GM21515 (cell line): ENCODE data around the gene MRPL52.
A peak's percentile ranks its signal among the peaks of the same experiment; 100 is the strongest.
"Not testable (repeated sequence)": the region's sequence is repeated elsewhere in the genome, so short reads cannot be mapped to it uniquely, and the experiment has no call there.

Experiments used
- ATAC-seq: cut with Tn5 transposase; IDR thresholded peaks from one replicate; pipeline ENCODE4 v1.9.1; 2021; ENCODE audit not compliant: unreplicated experiment

The MRPL52 gene

DNA sequence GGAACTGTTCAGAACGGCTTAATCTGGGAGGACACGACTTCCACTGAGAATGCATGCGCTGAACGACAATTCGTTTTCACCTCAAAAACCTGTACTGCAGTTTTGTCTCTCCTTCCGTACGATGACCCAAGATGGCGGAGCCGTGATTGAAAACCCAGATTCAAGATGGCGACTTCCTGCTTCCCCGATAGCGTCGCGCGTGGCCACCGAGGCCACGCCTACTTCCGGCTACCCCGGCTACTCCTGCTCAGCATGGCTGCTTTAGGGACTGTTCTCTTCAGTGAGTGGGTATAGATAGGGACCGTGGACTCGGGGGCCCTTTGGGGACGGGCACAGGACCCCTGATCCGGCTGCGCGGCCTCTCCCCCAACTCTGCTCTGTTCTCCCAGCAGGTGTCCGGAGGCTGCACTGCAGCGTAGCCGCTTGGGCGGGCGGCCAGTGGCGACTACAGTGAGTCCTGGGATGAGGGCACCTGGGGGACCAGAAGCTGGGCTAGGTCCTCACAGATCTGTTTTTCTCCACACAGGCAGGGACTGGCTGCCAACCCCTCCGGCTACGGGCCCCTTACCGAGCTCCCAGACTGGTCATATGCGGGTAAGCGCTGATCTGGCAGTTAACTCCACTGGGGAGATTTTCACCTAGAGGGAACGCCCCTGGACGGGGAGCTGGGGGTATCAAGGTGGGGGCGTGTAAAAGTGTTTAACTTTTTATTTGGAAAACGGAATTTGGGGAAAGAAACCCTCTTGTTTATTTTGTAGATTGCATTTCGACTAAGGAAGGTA, at the start of gene MRPL52:
MRPL52 (plus strand) TSS at position 227 of the 782 bp plus-strand sequence; CDS start at position 253, 26 bp downstream.
- peak; percentile 78 for ATAC-seq

- no peak for ATAC-seq
Measured at GRCh38 chr14:22780105-22780679, 49.5 kb upstream of the MRPL52 start.

DNA sequence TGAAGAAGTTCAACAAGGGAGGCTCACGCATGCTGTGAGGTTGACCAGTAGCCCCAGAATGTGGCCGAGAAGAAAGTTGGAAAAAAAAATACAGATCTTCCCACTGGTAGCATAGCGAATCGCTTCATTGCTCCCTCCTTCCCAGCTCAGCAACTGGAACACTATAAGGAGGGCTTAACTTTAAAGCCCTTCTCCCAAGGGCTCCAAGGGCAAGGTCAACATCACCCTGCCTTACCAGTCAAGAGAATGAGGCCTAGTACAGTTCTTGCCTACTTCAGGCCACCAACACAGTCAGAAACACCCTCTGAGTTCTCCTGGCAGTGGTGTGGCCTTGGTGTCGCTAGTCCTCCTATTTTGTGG, 48.8 kb upstream of the MRPL52 start:
- no peak for ATAC-seq

DNA sequence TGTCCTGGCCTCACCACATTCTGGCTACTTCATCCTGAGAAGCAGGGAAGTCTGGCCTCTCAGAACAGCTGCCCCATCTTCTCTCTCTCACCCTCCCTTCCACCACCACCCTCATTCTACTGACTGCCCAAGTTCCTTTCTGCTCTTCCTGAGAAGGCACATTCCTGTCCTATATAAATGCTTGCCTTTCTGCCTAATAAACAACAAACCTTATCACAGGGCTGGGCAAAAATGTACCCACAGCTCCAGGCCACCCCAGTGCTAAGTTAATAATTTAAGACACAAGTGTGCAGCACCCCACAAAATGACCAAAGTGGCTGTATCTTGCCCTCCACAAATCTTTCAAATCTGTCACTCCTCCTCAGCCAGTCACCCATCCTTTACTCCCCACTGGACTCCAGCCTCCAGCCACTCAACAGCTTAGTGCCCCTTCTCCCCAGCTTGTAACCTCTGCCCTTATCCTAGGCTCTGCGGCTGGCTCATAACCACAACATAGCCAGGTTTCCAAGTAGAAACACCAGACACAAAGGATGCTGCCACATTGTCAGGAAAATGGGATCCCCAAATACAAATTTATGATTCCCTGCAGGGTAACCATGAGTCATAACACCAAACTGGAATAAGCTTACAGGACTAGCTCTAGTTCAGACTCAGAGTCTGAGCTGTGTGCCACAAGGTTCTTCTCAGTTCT, 48.2 kb upstream of the MRPL52 start:
- ATAC-seq: no peak

DNA sequence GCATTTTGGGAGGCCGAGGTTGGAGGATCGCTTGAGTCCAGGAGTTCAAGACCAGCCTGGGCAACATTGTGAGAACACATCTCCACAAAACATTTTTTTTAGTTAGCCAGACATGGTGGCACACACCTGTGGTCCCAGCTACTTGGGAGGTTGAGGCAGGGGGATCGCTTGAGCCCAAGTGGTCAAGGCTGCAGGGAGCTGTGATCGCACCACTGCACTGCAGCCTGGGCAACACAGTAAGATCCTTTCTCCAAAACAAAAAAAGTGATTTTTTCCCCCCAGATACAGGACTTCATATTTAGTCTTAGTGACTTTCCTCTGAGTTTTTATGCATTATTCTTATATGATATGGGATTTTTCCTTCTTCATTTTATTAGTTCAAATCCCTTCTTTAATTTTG, 43.0 kb upstream of the MRPL52 start:
- ATAC-seq: no peak

GRCh38 chr14:22791301-22791700, 38.4 kb upstream of the MRPL52 start:
- no peak for ATAC-seq

GRCh38 chr14:22792158-22792557, 37.5 kb upstream of the MRPL52 start:
- no peak for ATAC-seq

DNA sequence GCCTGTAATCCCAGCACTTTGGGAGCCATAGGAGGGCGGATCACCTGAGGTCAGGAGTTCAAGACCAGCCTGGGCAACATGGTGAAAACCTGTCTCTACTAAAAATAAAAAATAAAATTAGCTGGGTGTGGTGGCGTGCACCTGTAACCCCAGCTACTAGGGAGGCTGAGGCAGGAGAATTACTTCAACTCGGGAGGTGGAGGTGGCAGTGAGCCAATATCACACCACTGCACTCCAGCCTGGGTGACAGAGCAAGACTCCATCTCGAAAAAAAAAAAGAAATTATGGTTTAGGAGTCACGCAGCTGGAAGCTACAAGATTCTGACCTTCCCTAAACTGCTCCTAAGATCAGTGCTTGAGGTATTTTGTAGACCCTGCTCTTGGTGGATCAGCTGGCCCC, 36.1 kb upstream of the MRPL52 start:
- ATAC-seq: not testable (repeated sequence)

GRCh38 chr14:22793976-22794375, 35.7 kb upstream of the MRPL52 start:
- no peak for ATAC-seq

DNA sequence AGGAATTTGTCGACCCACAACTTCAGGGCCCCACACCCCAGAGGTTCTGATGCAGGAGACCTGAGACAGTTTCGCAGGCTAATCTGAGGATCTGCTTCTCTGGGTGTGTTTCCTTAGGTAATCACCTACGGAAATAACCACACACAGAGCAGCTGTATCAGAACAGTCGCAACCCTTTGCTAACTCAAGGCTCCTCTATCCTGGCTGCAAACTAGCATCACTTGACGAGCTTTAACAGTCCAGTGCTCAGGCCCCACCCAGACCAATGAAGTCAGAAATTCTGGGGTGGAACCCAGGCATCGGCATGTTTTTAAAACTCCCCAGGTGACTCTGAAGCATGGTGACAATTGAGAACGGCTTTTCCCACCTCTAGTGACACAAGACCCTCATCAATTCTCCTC, 35.1 kb upstream of the MRPL52 start:
- peak; percentile 47 for ATAC-seq

DNA sequence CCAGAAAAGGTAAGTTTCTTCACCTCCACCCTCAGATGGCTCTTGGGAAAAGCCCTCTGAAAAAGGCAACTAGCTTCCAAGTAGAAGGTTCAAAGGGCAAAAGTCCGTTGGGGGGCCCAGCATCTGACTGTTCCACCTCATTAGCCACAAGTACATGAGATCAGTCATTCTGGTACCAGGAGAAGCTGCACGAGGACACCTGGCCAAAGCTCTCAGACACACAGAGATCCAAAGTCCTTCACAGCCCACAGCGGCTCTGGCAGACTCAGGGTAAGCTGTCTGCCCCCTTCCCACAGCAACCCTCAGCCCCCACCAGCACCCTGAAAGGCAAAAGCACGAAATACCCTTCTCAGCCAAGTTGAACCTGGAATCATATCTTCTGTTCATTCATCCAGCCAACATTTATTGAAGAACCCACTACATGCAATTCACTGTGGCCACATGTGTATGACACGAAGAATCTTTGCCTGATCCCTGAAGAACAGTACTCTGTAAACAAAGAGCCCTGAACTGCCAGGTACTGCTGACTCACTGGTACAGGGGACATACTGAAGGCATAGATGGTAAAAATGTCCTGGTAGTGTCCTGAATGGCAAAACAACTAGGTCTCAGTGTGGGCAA, 33.5 kb upstream of the MRPL52 start:
- ATAC-seq: peak; percentile 44

GRCh38 chr14:22797017-22797917, 32.4 kb upstream of the MRPL52 start:
- no peak for ATAC-seq

GRCh38 chr14:22798528-22798927, 31.2 kb upstream of the MRPL52 start:
- ATAC-seq: no peak

- ATAC-seq: no peak
Measured at GRCh38 chr14:22800346-22800745, 29.3 kb upstream of the MRPL52 start.

GRCh38 chr14:22801716-22802115, 28.0 kb upstream of the MRPL52 start:
- ATAC-seq: no peak

- ATAC-seq: peak; percentile 58
Measured at GRCh38 chr14:22802860-22803686, 26.6 kb upstream of the MRPL52 start.

DNA sequence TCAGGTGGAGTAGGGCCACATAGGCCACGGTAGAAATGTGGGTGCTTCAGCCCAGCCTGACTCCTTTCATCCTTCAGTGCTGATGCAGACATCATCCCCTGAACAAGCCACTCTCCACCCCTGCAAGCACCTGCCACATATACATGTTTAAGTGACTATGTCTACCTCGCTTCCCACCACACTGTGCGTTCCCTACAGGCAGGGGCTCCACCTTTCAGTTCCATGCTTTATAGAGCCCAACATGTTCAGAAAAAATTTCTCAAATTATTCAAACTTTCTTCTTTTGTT, 26.1 kb upstream of the MRPL52 start:
- ATAC-seq: peak; percentile 38

DNA sequence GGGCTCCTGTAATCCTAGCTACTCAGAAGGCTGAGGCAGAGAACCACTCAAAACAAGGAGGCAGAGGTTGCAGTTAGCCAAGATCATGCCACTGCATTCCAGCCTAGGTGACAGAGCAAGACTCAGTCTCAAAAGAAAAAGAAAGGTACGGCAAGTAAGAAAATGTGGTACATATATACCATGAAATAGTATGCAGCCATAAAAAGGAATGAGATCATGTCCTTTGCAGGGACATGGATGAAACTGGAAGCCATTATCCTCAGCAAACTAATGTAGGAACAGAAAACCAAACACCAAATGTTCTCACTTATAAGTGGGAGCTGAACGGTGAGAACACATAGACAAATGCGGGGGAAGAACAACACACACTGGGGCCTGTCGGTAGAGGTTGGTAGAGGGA, 24.5 kb upstream of the MRPL52 start:
- not testable (repeated sequence) for ATAC-seq

DNA sequence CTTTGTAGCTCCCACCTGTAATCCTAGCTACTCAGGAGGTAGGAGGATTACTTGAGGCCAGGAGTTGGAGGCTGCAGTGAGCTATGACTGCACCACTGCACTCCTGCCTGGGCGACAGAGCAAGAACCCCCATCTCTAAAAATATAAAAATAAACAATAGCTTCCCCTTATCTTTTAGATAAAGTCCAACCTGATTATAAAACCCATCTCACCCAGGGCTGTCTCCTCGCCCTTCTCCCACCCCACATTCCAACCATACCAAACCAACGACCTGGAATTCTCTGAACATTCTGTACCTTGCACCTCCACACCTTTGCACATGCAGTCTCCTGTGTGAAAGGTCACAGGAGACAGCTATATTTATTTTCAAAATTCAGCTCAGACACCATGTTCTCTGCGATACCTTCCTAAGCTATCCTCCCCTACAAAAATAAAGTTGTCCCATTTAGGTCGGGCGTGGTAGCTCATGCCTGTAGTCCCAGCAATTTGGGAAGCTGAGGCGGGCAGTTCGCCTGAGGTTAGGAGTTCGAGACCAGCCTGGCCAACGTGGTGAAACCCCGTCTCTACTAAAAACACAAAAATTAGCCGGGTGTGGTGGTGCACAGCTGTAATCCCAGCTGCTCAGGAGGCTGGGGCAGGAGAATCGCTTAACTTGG, 22.1 kb upstream of the MRPL52 start:
- ATAC-seq: no peak
